MCF 10A (cell line): ENCODE data around the gene PTPRO. TPM values are rescaled to one million over a fixed set of nuclear protein-coding genes. Genes with fewer than 3 reads are reported as not detected.

Experiments used
- BruUV-seq: library from RNA; stranded (reverse); fragments of 400-500 nt; replicated peaks from 2 replicates; lab custom pipeline; 2021; lab: Mats Ljungman, UMichigan
- CTCF ChIA-PET: fragments of 300-600 bp; sonication (Branson Sonifier 250); formaldehyde crosslinking; extraction: SDS; loops from one replicate; lab custom pipeline; 2021; ENCODE audit warnings: antibody characterized with exemption, inconsistent platforms; lab: Yijun Ruan, JAX
- POLR2A ChIA-PET: fragments of 300-600, 350-650 bp; sonication (Branson Sonifier 250); formaldehyde crosslinking; extraction: SDS; loops from one replicate; lab custom pipeline; 2020; ENCODE audit warnings: antibody characterized with exemption, inconsistent platforms; lab: Yijun Ruan, JAX
- DNase-seq: peaks from one replicate; pipeline ENCODE4 v3.0.0-alpha.2; 2018; ENCODE audit not compliant: unreplicated experiment
- H3K27ac Mint-ChIP-seq: one replicate; pipeline ENCODE4 v1.8.0; 2022; ENCODE audit warnings: mild to moderate bottlenecking, low read depth, mixed read lengths; ENCODE audit not compliant: unreplicated experiment
- H3K27me3 Mint-ChIP-seq: one replicate; pipeline ENCODE4 v1.8.0; 2022; ENCODE audit warnings: mixed read lengths; ENCODE audit not compliant: insufficient read depth, unreplicated experiment
- H3K36me3 Mint-ChIP-seq: one replicate; pipeline ENCODE4 v1.8.0; 2022; ENCODE audit warnings: mild to moderate bottlenecking, moderate library complexity, mixed read lengths; ENCODE audit not compliant: insufficient read depth, unreplicated experiment
- H3K4me1 Mint-ChIP-seq: one replicate; pipeline ENCODE4 v1.8.0; 2022; ENCODE audit warnings: mixed read lengths; ENCODE audit not compliant: insufficient read depth, unreplicated experiment
- H3K4me3 Mint-ChIP-seq: one replicate; pipeline ENCODE4 v1.8.0; 2022; ENCODE audit warnings: mild to moderate bottlenecking, moderate library complexity, mixed read lengths; ENCODE audit not compliant: unreplicated experiment
- H3K9me3 Mint-ChIP-seq: one replicate; pipeline ENCODE4 v1.8.0; 2022; ENCODE audit warnings: mixed read lengths; ENCODE audit not compliant: unreplicated experiment
- intact Hi-C: fragments of 100-400 bp; cut with micrococcal nuclease; formaldehyde crosslinking; loops from 2 replicates; pipeline ENCODE4 v1.14.1; 2022
- total RNA-seq: library from RNA; stranded (reverse); gene quantifications from 2 replicates; pipeline ENCODE4 v1.2.3, GENCODE V29; 2022
- TF ChIP-seq, protein P1 (sequence below): fragments of 200-600 bp; IDR thresholded peaks from one replicate; pipeline ENCODE4 v1.8.0; 2022; ENCODE audit warnings: antibody characterized with exemption, mild to moderate bottlenecking; ENCODE audit not compliant: unreplicated experiment

The PTPRO gene
- total RNA-seq, 1 experiment from 2014 or later, result 2.2 TPM

DNA sequence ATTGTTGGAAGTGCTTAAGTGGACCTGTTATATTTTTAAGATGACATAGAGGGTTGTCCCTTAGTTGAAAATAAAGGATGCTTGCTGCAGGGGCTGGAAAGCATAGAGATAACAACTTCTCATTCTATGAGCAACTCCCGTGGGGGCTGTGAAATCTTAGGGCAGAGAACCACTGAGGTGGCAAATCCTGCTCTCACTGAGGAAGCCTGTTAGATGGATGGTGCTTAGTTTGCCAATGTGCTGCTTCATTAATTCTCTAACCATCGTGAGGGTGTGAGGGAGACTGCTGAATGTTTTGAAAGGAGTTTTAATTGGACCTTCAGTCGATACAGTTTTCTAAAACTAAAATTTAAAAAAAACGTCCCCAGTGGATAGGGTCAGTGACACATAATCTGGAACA, 46.5 kb downstream of the PTPRO start:
- no TSS peak for BruUV-seq
- Mint-ChIP-seq H3K36me3 (peaks cover 5% of the 10 kb centered on the region), H3K27me3 (no peaks in the 10 kb centered on the region), H3K9me3 (peaks cover 2% of the 10 kb centered on the region), H3K4me3 (no peak overlapping the region), H3K4me1 (peaks cover 16% of the 10 kb centered on the region), H3K27ac (no peak overlapping the region)
- no peak for DNase-seq
- POLR2A ChIA-PET, result no interaction called here
- TF ChIP-seq, protein P1, sequence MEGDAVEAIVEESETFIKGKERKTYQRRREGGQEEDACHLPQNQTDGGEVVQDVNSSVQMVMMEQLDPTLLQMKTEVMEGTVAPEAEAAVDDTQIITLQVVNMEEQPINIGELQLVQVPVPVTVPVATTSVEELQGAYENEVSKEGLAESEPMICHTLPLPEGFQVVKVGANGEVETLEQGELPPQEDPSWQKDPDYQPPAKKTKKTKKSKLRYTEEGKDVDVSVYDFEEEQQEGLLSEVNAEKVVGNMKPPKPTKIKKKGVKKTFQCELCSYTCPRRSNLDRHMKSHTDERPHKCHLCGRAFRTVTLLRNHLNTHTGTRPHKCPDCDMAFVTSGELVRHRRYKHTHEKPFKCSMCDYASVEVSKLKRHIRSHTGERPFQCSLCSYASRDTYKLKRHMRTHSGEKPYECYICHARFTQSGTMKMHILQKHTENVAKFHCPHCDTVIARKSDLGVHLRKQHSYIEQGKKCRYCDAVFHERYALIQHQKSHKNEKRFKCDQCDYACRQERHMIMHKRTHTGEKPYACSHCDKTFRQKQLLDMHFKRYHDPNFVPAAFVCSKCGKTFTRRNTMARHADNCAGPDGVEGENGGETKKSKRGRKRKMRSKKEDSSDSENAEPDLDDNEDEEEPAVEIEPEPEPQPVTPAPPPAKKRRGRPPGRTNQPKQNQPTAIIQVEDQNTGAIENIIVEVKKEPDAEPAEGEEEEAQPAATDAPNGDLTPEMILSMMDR, result no peak
- CTCF ChIA-PET, result interaction anchor here (1.2 kb wide), 1 partner anchor 14 kb away, joined by 3 read pairs; no protein-coding TSS in a partner anchor
- intact Hi-C loops, result no loop called here

DNA sequence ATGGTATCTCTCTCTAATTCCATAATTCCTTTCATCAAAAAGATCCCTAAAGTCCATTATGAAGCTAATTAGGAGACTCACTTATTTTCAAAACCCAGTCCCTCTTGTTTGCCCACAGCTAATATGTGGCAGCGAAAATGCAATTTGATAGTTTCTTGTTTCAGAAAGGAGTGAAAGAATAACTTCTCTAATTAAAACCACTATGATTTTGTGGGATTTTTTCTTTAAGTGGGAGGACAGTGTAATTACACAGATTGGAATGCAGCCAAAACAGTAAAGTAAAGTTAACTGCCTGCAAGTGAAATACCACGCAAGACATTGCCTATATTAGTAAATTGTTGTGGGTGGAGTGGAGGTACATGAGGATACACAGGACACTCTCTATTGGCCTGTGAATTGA, 50.0 kb downstream of the PTPRO start:
- DNase-seq, result no peak
- ChIA-PET POLR2A (no interaction called here), CTCF (no interaction called here)
- intact Hi-C loops, result no loop called here
- Mint-ChIP-seq H3K4me1 (no peaks in the 10 kb centered on the region), H3K27me3 (no peaks in the 10 kb centered on the region), H3K36me3 (peaks cover 5% of the 10 kb centered on the region), H3K4me3 (no peak overlapping the region), H3K9me3 (peaks cover 13% of the 10 kb centered on the region), H3K27ac (no peak overlapping the region)
- BruUV-seq, result no TSS peak
- TF ChIP-seq, protein P1, result no peak

DNA sequence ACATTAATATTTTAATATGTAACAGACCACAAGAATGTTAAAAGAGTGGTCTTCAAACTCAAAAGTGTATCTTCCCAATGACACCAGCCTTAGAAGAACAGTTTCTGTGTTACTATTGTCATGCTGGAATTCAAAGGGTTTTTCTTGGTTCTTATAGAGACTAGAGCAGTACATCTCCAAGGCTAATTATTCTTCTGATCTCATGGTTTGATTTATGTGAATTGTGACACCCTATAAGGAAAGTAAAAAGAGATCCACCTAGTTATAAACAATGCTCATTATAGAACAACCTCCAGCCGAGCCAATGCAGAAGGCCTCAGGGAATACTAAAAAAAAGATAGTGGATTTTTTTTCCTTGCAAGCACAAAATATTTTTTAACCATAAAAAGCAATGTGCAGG, 65.5 kb downstream of the PTPRO start:
- ChIA-PET POLR2A (no interaction called here), CTCF (no interaction called here)
- BruUV-seq, result no TSS peak
- no peaks in the 10 kb centered on the region for H3K9me3 Mint-ChIP-seq
- no peak for DNase-seq
- no peaks in the 10 kb centered on the region for H3K36me3 Mint-ChIP-seq
- no peak overlapping the region for H3K4me3 Mint-ChIP-seq
- H3K27me3 Mint-ChIP-seq, result no peaks in the 10 kb centered on the region
- no peak overlapping the region for H3K27ac Mint-ChIP-seq
- intact Hi-C loops, result no loop called here
- TF ChIP-seq, protein P1, result no peak
- no peaks in the 10 kb centered on the region for H3K4me1 Mint-ChIP-seq

DNA sequence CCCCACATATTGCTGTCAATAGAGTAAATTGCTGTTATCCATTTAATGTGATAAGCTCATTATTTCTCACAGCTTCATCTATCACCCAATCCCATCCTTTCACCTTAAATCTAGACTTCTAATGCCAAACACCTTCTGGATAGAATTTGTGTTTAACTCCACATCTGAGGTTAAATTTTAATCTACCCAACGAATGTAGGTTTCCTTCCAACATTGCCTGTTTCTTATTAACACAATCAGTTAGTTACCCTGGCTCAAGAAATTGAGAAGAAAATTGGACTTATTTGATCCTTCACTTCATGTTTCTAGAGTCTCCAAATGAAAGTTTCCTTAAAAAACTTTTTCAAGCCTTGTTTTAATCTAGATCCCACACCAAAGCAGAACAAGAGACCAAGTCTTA, 67.3 kb downstream of the PTPRO start:
- H3K9me3 Mint-ChIP-seq, result no peaks in the 10 kb centered on the region
- H3K27me3 Mint-ChIP-seq, result no peaks in the 10 kb centered on the region
- BruUV-seq, result no TSS peak
- no peak overlapping the region for H3K27ac Mint-ChIP-seq
- H3K4me1 Mint-ChIP-seq, result peaks cover 5% of the 10 kb centered on the region
- POLR2A ChIA-PET, result interaction anchor here (1.2 kb wide), 1 partner anchor 8 kb away, joined by 3 read pairs; no protein-coding TSS in a partner anchor
- TF ChIP-seq, protein P1, result no peak
- H3K4me3 Mint-ChIP-seq, result no peak overlapping the region
- intact Hi-C loops, result no loop called here
- H3K36me3 Mint-ChIP-seq, result no peaks in the 10 kb centered on the region
- CTCF ChIA-PET, result no interaction called here
- DNase-seq, result no peak
